Thymus (tissue), 11 donors: ENCODE results near the gene FOXK2. TPM values are rescaled to one million over a fixed set of nuclear protein-coding genes. Genes with fewer than 3 reads are reported as not detected.

Experiments
- DNase-seq, 9 donors: peaks; one replicate each; pipeline ENCODE4 v3.0.0-alpha.2; 2013; ENCODE audit warnings: low spot score in 9 of 9, low read depth in 6 of 9, missing footprints in 1 of 9
- H3K27ac ChIP-seq, 2 donors: one replicate each; pipeline ENCODE4 v1.5.1; 2013; ENCODE audit warnings: control low read depth in 1 of 2, low read depth in 1 of 2, low read length in 1 of 2, mild to moderate bottlenecking in 1 of 2, moderate library complexity in 1 of 2
- H3K27me3 ChIP-seq, 2 donors: one replicate each; pipeline ENCODE4 v1.5.1; 2013; ENCODE audit warnings: low read length in 1 of 2; ENCODE audit not compliant: control insufficient read depth in 2 of 2, insufficient read depth in 1 of 2
- H3K36me3 ChIP-seq, 2 donors: one replicate each; pipeline ENCODE4 v1.5.1; 2013; ENCODE audit warnings: low read length in 1 of 2, mild to moderate bottlenecking in 1 of 2, moderate library complexity in 1 of 2; ENCODE audit not compliant: control insufficient read depth in 2 of 2, insufficient read depth in 2 of 2
- H3K4me1 ChIP-seq, 2 donors: one replicate each; pipeline ENCODE4 v1.5.1; 2013; ENCODE audit warnings: low read length in 2 of 2; ENCODE audit not compliant: control insufficient read depth in 2 of 2, insufficient read depth in 2 of 2
- H3K4me3 ChIP-seq, 2 donors: one replicate each; pipeline ENCODE4 v1.5.1; 2013; ENCODE audit warnings: low read length in 2 of 2, control low read depth in 1 of 2, mild to moderate bottlenecking in 1 of 2
- H3K9me3 ChIP-seq, 2 donors: one replicate each; pipeline ENCODE4 v1.5.1; 2013; ENCODE audit warnings: low read length in 1 of 2, mild to moderate bottlenecking in 1 of 2; ENCODE audit not compliant: control insufficient read depth in 2 of 2, insufficient read depth in 1 of 2
- WGBS: extraction: QIAGEN DNeasy Blood & Tissue Kit; methylation state at CpG from one replicate; pipeline ENCODE4 v1.1.7; 2013; 5-methylcytosine and 5-hydroxymethylcytosine counted together
- polyA plus RNA-seq: library from polyadenylated mRNA; stranded (reverse); fragments of 200-250 nt; gene quantifications from one replicate; pipeline ENCODE4 v1.2.3, GENCODE V29; 2013
- total RNA-seq: library from RNA; stranded (reverse); fragments of 120-200 nt; gene quantifications from one replicate; pipeline ENCODE4 v1.2.4, GENCODE V29; 2013
- donor health status: healthy.

FOXK2 gene
- total and polyA plus RNA-seq, 2 donors = 30.9 to 31.1 TPM

DNA sequence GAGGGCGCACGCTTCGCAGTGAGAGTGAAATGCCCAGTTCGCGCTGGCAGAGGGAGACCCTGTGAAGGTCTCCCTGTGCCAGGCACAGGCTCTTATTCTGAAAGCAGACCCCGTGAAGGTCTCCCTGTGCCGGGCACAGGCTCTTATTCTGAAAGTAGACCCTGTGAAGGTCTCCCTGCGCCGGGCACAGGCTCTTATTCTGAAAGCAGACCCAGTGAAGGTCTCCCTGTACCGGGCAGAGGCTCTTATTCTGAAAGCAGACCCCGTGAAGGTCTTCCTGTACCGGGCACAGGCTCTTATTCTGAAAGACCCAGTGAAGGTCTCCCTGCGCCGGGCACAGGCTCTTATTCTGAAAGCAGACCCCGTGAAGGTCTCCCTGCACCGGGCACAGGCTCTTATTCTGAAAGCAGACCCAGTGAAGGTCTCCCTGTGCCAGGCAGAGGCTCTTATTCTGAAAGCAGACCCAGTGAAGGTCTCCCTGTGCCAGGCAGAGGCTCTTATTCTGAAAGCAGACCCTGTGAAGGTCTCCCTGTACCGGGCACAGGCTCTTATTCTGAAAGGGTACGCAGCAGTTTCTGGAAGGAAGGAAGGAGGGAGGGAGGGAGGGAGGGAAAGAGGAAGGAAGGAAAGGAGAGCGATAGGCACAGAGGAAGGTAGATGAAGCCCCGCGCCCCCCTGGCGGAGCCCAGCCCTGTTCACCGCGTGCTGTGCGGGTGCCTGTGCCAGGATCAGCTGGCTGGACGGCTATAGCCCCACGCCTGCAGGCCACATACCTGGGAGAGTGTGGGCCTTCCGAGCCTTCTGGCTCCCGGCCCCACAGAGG lies 73.4 kb downstream of the FOXK2 start:
- Histone ChIP-seq H3K4me3 (peak overlapping the region; percentile 39 to 47), H3K4me1 (peaks cover 13 to 35% of the 10 kb centered on the region in 2 donors), H3K9me3 (peaks cover 0 to 13% of the 10 kb centered on the region in 2 donors), H3K27me3 (no peaks in the 10 kb centered on the region), H3K27ac (peak overlapping the region; percentile 75 to 90), H3K36me3 (peaks cover 31 to 38% of the 10 kb centered on the region in 2 donors)
- 19% methylated on average over 29 of the region's 29 CpGs for WGBS
- DNase-seq = peak in 8 of 9 donors; percentile 53 to 90 (median 75)

DNA sequence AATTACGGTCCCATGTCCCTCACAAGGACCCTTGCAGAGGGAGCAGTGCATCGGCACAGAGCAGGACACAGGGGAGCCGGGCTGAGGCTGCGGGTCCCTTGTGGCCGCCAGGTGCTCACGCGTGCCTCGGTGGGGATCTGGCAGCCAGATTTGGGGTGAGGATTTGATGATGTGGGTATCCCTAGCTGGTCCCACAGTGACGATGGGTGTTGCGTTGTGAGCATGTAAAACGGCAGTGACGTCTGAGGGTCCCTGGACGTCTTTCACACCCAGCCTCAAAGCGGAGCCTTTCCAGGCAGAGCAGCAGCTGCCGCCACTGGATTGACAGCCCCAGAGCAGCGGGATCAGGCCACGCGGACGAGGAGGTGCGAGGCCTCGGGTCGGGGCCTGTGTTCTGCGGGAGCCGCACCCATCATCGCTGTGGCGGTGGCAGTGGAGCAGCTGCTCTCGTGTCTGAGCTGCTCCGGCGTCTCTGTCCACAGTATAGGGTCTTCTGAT lies 74.1 kb downstream of the FOXK2 start:
- DNase-seq = no peak
- Histone ChIP-seq H3K27ac (peak overlapping the region; percentile 75 to 90), H3K36me3 (peaks cover 31 to 37% of the 10 kb centered on the region in 2 donors), H3K27me3 (no peaks in the 10 kb centered on the region), H3K4me3 (peak overlapping the region; percentile 39 to 47), H3K9me3 (peaks cover 0 to 13% of the 10 kb centered on the region in 2 donors), H3K4me1 (peaks cover 13 to 35% of the 10 kb centered on the region in 2 donors)
- WGBS = 80% methylated on average over 29 of the region's 29 CpGs

DNA sequence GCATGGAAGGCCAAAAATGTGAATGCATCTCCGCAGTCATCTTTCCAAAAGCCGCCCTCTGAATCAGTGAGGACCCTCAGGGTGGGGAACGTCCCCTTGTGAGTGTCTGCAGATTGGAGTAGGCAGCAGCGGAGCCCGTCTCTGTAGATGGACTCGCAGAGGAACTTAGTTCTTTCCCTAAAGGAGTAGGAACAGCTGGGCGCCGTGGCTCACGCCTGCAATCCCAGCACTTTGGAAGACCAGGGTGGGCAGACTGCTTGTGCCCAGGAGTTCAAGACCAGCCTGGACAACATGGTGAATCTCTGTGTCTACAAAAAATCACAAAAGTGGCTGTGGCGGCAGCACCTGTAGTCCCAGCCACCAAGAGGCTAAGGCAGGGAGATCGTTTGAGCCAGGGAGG lies 75.0 kb downstream of the FOXK2 start:
- DNase-seq = no peak
- Histone ChIP-seq H3K36me3 (peaks cover 36 to 44% of the 10 kb centered on the region in 2 donors), H3K4me3 (no peak overlapping the region), H3K4me1 (peaks cover 13 to 35% of the 10 kb centered on the region in 2 donors), H3K27me3 (no peaks in the 10 kb centered on the region), H3K9me3 (peaks cover 0 to 13% of the 10 kb centered on the region in 2 donors), H3K27ac (no peak overlapping the region)
- 98% methylated on average over 11 of the region's 11 CpGs for WGBS

DNA sequence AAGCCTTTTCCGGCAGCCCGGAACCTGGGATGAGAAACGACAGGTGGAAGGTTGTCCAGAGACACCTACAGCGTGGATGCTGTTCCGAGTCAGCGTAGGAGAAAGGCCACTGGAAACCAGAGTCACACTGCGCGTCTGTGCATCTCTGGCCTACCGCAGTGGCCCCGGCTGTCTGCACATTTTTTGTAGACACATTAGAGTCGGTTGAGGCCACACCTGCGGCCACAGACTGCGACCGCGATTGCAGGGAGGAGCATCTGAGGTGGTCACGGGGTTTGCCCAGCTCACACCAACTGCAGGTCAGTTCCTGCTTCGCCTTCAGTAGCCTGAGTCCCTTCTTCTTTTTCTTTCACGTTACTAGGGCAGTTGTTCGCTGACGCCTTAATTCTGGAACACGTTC lies 76.4 kb downstream of the FOXK2 start:
- H3K36me3 ChIP-seq = peaks cover 49 to 55% of the 10 kb centered on the region in 2 donors
- no peak overlapping the region for H3K4me3 ChIP-seq
- WGBS = 96% methylated on average over 21 of the region's 21 CpGs
- H3K27ac ChIP-seq = no peak overlapping the region
- no peak for DNase-seq
- no peaks in the 10 kb centered on the region for H3K27me3 ChIP-seq
- H3K4me1 ChIP-seq = peaks cover 13 to 34% of the 10 kb centered on the region in 2 donors
- peaks cover 0 to 13% of the 10 kb centered on the region in 2 donors for H3K9me3 ChIP-seq

DNA sequence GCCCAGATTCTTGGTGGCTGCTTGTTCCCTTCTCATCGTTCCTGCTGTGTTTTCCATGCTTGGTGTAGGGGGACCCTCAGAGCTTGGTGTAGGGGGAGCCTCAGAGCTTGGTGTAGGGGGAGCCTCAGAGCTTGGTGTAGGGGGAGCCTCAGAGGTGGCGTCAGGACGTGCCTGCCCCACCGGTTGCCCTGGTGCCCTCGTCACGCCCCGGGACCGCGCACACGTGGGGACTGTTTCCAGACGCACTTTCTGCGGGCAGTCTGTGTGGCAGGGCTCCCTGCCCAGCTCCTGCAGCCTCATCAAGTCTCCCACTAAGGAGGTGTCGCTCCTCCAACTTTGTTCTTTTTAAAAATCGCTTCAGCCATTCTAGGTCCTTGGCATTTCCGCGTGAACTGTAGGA lies 76.8 kb downstream of the FOXK2 start:
- H3K4me3 ChIP-seq = no peak overlapping the region
- no peak for DNase-seq
- H3K27me3 ChIP-seq = no peaks in the 10 kb centered on the region
- peaks cover 53 to 59% of the 10 kb centered on the region in 2 donors for H3K36me3 ChIP-seq
- H3K4me1 ChIP-seq = peaks cover 13 to 30% of the 10 kb centered on the region in 2 donors
- peaks cover 0 to 13% of the 10 kb centered on the region in 2 donors for H3K9me3 ChIP-seq
- WGBS = 95% methylated on average over 16 of the region's 16 CpGs
- no peak overlapping the region for H3K27ac ChIP-seq

DNA sequence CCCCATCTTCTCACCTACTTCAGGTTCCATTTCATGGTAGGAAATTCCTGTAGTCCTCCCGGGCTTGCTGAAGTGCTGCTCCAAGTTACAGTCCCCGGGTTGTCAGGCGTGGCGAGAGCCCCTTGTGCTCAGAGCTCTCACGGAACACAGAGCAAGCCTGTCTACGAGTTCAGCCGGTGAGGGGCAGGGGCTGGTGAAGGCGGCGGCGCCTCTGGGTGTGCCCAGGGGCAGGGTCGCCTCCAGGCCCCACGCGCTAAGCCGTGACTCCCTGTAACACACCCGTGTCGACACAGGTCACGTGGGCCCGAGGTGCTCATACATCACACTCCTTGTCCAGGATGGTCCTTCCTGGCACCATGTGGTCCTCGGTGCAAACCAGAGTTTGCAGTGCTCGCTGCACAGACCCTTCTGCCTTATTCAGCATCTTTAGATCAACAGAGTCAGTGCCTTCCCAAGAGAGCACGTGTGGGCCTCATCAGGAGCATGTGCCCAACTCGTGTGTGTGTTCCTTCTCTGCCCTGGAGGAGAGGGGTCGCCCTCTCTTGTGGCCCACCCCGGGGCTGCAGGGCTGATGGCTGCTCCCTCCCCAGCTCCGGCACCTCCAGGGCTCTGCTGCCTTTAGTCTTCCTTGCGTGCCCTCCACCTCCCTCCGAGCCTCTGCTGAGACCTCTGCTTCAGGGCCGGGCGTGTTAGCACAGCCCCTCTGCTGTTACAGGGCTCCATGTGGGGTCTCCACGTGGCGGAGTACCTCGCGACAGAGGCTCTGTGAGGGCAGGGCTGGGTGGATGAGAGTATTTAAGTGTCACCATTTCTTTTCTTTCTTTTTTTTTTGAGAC lies 77.5 kb downstream of the FOXK2 start:
- Histone ChIP-seq H3K27me3 (no peaks in the 10 kb centered on the region), H3K4me1 (peaks cover 8 to 23% of the 10 kb centered on the region in 2 donors), H3K9me3 (peaks cover 0 to 13% of the 10 kb centered on the region in 2 donors), H3K36me3 (peaks cover 61 to 66% of the 10 kb centered on the region in 2 donors), H3K4me3 (no peak overlapping the region), H3K27ac (no peak overlapping the region)
- DNase-seq = no peak
- WGBS = 97% methylated on average over 33 of the region's 33 CpGs

DNA sequence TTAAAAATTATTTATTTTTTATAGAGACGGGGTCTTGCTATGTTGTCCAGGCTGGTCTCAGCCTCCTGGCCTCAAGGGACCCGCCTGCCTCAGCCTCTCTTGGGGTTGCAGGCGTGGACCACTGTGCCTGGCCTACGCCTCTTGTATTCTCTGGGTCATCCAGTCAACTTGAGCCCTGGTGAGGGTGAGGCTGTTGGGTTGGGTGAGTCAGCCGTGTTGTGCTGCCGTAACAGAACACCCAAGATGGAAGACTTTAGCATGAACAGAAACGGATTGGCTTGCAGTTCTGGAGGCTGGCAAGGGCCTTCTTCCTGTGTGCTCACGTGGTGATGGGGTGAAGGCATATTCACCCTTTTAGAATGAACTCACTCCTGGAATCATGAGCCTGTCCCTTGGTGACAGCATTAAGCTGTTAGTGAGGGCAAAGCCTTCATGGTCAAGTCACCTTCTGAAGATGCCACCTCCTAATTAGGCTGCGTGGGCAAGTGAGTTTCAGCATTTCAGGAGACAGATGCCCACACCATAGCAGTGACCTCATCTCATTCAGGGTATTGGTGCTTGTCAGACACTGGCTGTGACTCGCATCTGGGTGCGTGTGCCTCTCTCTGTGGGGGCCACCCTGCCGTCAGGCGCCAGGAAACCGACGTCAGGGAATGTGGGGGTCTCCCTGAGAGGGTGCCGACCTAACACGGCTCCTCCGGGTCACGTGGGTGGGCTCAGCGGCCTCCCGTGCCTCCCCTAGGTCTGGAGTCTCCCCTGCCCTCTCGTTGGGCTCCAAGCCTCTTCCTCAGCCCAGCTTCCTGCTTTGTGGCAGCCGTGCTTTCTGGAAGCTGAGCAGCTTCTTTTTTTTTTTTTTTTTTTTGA lies 79.0 kb downstream of the FOXK2 start:
- no peak for DNase-seq
- Histone ChIP-seq H3K4me3 (no peak overlapping the region), H3K9me3 (peaks cover 0 to 9% of the 10 kb centered on the region in 2 donors), H3K4me1 (peaks cover 5 to 19% of the 10 kb centered on the region in 2 donors), H3K27ac (no peak overlapping the region), H3K36me3 (peaks cover 73 to 81% of the 10 kb centered on the region in 2 donors), H3K27me3 (no peaks in the 10 kb centered on the region)
- WGBS = 96% methylated on average over 23 of the region's 23 CpGs
